HG02623 (cell line): Measurements from ENCODE around the gene APOO.

Experiments used
- ATAC-seq: cut with Tn5 transposase; IDR thresholded peaks from one replicate; pipeline ENCODE4 v1.9.1; 2021; ENCODE audit warnings: moderate library complexity; ENCODE audit not compliant: unreplicated experiment

APOO gene

DNA sequence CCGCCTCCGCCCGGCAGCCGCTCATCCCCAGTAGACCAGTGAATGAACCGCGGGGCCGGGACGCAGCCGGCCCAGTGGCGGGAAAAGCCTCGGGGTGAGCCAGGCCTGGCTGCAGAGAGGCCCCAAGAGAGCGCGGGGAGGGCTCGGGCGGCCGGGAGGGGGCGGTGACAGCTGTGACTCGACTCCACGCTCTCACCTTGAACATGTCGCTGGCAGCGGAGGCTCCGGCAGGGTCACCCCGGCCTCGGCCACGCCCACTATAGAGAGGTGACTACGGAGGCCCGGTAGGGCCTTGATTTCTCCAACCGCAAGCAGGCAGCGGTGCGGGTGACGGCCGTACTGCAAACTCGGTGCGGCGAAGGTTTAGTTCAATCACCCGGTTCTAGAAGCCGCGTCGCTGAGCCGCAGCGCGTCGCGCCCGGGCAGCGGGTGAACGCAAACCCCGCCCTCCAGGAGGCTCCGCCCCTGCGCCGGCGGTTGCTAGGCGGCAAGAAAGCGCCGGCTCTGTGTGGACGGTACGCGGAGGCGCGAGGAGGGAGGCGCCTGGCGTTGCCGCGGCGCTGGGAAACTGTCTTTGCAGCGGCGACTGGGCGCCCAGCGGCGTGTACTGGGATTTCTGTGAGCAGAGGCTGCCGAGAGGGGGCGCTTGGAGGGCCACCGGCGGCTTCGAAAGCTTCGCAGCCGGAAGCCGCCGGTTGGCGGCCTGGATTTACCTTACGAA is at the start of gene APOO, which contains the start of gene CXorf58:
APOO (minus strand) TSS at position 441 of the 721 bp plus-strand sequence; CDS start at position 205, 236 bp downstream.
CXorf58 (plus strand) TSS at position 509 of the 721 bp plus-strand sequence. CDS start 2,297 bp downstream, outside the sequence.
- peak; percentile 88 for ATAC-seq

DNA sequence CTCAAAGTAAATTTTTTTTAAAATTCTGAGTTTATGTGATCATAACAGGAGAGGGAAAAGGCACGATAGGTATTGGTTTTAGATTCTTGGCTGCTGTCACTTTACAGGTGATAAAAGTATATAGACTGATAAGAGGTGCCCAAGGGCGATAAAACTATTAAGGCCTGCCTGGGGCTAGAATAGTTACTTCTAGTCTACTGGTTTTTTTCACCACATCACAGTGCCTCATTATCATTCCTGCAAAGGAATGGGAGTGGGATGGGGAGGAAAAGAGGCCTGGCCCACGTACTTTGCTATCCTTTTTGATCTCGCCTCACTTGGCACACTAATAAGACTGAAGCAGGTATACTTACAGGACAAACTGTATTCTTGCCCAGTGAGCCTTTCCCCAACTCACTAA is 46.7 kb upstream of the APOO start:
- no peak for ATAC-seq

GRCh38 chrX:23953908-23954269 is 46.2 kb upstream of the APOO start:
- no peak for ATAC-seq

DNA sequence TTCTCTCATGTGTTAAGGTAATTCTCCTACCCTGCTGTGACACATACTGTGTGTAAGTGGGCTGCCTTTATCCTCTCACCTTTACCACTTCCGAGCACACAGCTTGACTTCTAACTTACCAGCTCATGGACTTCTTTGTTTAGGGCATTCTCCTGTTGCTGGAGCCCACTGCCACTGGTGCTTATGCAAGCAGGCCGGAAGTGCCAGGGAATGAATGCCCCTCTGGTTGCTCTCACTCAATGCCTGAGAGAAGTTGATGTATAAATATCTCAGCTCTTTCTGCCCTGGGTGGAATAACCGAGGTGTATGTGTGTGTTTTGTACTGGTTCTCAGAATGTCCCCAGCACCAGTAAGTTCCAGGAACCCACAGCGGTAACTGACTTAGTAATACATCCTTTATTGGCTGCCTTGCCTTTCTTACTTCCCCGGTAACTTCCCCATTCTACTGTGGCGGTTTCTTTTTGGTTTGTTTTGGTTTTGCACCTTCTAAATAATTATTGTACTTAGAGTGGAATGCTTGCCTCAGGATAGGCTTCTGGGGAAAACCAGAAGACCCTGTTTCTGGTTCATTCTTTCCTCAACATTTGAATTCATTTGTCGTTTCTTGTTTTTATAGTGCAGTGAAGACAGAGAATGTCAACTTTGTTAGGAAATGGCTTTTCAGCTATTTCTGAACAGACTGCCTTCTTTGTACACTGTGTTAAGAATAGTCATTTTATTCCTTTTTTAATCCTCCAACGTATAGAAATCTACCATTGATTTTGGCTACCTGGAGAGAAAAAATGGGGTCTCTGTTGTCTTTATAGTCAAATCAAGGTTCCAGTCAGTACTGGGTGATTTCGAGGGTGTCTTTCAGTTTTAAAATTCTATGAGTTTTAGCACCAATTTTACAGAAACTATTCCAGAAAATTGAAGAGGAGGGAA is 45.5 kb upstream of the APOO start:
- peak; percentile 94 for ATAC-seq

- no peak for ATAC-seq
These were observed 44.7 kb upstream of the APOO start for GRCh38 chrX:23952391-23952790.

- ATAC-seq, result no peak
These were observed 37.5 kb upstream of the APOO start for GRCh38 chrX:23945206-23945605.

DNA sequence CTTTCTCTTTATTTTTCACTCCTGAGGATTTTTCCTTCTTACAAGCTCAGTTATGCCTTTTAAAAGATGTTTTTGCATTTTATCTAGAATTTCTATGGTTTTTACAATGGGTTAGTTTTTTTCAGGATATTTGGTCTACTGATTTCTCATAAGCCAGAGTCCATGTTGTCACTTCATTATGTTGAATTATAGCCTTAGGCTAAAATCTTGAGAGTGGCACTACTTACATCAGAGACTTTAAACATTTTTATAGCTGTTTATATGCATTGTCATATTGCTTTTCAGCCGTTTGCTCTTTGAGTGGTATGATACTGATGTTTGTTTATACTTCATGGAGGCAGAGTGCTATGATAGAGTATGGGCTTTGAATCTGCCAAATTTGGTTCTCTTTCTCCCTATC is 36.5 kb upstream of the APOO start:
- no peak for ATAC-seq

DNA sequence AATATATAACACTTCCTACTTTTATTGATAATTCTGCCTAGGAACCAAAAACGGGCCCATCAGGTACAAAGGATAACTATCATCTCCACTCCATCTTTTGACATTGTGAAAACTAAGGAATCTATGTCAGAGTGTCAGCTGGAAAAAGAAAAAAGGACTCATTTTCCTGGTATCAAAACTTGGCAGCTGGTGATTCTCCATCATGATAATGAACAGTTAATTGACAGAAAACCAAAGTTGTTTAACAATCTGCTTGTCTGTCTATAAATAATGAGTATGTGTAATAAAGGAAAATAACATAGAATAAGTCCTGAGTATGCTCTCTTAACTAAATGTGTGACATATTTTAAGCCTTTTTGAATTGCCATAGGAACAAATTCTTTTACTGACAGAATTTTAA is 31.5 kb upstream of the APOO start:
- no peak for ATAC-seq

GRCh38 chrX:23938690-23939089 is 31.0 kb upstream of the APOO start:
- no peak for ATAC-seq

GRCh38 chrX:23937100-23937499 is 29.4 kb upstream of the APOO start:
- ATAC-seq, result no peak

DNA sequence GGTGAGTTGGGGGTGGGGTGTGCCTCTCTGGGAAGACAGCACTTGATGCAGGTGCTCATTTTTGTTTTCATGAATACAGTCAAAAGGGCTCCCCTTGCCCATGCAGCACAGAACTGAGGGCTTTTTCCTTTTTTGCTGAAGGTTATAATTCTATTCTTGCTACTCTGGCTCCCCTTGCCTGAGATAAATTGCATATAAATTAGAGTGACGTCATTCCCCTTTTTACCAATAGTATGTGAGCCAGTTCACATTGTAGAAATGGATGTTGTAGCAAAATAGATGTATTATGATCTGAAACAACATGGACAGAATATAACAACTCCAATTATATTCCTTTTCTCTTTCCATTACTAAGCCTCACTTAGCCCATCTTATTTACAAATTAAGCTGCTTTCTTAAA is 28.4 kb upstream of the APOO start:
- no peak for ATAC-seq

GRCh38 chrX:23935106-23935505 is 27.4 kb upstream of the APOO start:
- ATAC-seq, result no peak

DNA sequence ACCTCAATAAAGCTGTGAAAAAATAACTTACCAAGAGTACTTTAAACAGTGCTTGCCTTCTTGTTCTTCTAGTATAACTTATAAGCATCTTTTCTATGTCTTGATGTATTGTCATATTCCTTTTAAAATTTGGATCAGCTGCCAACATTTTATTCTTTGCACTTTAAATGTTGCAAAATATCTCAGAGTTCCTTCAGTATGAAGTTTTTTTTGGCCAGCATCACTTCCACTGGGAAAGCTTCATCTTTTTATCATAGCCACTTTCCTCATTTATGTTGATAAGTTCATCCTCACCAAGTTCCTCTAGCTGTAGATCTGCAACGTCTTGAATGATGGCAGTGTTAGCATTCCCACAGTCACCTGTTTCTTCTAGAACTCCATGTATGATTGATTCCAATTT is 24.3 kb upstream of the APOO start:
- no peak for ATAC-seq

- ATAC-seq, result no peak
These were observed 23.3 kb upstream of the APOO start for GRCh38 chrX:23930894-23931604.

- ATAC-seq, result no peak
These were observed 18.3 kb upstream of the APOO start for GRCh38 chrX:23926015-23926414.

DNA sequence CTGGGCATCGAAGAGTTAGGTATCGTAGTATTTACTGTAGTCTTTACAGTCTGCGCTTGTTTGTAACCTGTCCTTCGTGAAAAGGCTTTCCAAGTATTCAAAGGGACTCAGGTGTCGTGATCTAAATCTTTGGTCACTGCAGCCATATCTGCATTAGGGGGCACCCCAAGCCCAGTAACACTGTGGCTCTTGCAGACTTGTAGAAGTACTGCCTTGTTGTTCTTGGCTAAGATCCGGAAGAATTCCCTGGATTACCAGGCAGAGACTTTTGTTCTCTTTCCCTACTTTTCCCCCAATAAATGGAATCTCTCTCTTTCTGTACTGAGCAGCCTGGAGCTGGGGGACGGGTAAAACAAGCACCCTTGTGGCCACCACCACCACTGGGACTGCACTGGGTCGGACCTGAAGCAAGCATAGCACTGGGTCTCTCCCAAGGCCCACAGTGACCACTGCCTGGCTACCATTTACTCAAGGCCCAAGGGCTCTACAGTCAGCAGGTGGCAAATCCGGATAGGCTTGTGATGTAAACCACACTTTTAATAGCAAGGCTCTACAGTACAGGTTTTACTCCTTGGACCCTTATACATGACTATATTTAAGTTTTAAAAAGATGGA is 12.1 kb upstream of the APOO start:
- ATAC-seq, result no peak

- ATAC-seq, result no peak
These were observed 11.4 kb upstream of the APOO start for GRCh38 chrX:23919148-23919547.

GRCh38 chrX:23911126-23911835 is 3.5 kb upstream of the APOO start:
- ATAC-seq, result no peak

- no peak for ATAC-seq
These were observed 674 bp upstream of the APOO start for GRCh38 chrX:23908219-23909004.

- no peak for ATAC-seq
These were observed 634 bp downstream of the APOO start for GRCh38 chrX:23907111-23907497.
